B cell (primary cell): ENCODE results near the gene NFIC. TPM values are rescaled to one million over a fixed set of nuclear protein-coding genes. Genes with fewer than 3 reads are reported as not detected.

Experiments used
- ATAC-seq: fragments of 200-7000 bp; cut with Tn5 transposase; one replicate; pipeline ENCODE4 v1.10.0; 2021; ENCODE audit warnings: low read depth, mild to moderate bottlenecking, moderate number of reproducible peaks, moderate library complexity
- CTCF ChIA-PET: fragments of 350-600 bp; sonication (Branson Sonifier 250); formaldehyde crosslinking; loops from one replicate; lab custom pipeline; 2021; ENCODE audit warnings: antibody characterized with exemption, inconsistent platforms; lab: Charles Lee
- POLR2A ChIA-PET: fragments of 350-600 bp; sonication (Branson Sonifier 250); formaldehyde crosslinking; loops from one replicate; lab custom pipeline; 2021; ENCODE audit warnings: antibody characterized with exemption; lab: Charles Lee
- DNase-seq: peaks from one replicate; pipeline ENCODE4 v3.0.0; 2013
- H2AFZ ChIP-seq: 2 replicates; pipeline ENCODE4 v1.6.1; 2012; ENCODE audit warnings: mild to moderate bottlenecking, low read depth, low read length; ENCODE audit not compliant: insufficient read depth, poor library complexity, severe bottlenecking
- H3K27ac ChIP-seq, 2 donors: 1 replicate in 1 of 2; 2 replicates in 1 of 2; pipeline ENCODE4 v1.5.1; 2012 to 2013; ENCODE audit warnings: low read length in 2 of 2, mild to moderate bottlenecking in 2 of 2, moderate library complexity in 1 of 2
- H3K27me3 ChIP-seq, 4 experiments: fragments of 200-600 bp in 1 of 4; sonication (generic) in 1 of 4; replicated peaks in 1 of 4; 1 replicate in 2 of 4; 2 replicates in 2 of 4; pipeline versions ENCODE4 v1.6.1 to v1.7.0; 2013 to 2016; ENCODE audit warnings: low read length in 3 of 4, mild to moderate bottlenecking in 2 of 4, mixed read lengths in 1 of 4, moderate library complexity in 1 of 4; ENCODE audit not compliant: insufficient read depth in 4 of 4, control insufficient read depth in 3 of 4; ENCODE audit errors: control extremely low read depth in 1 of 4
- H3K36me3 ChIP-seq, 2 experiments: replicated peaks in 1 of 2; 1 replicate in 1 of 2; 2 replicates in 1 of 2; pipeline versions ENCODE4 v1.6.1 to v1.7.1; 2013; ENCODE audit warnings: low read length in 1 of 2; ENCODE audit not compliant: insufficient read depth in 2 of 2, control insufficient read depth in 1 of 2; ENCODE audit errors: control extremely low read depth in 1 of 2, extremely low read depth in 1 of 2
- H3K4me1 ChIP-seq, 2 donors: fragments of 200-600 bp in 1 of 2; sonication (generic) in 1 of 2; 1 replicate in 1 of 2; 2 replicates in 1 of 2; pipeline versions ENCODE4 v1.5.1 to v1.6.1; 2013 to 2017; ENCODE audit warnings: low read length in 2 of 2; ENCODE audit not compliant: control insufficient read depth in 2 of 2, insufficient read depth in 2 of 2
- H3K4me2 ChIP-seq: replicated peaks from 2 replicates; pipeline ENCODE3; 2012; ENCODE audit warnings: mild to moderate bottlenecking, low read depth, low read length; ENCODE audit not compliant: poor library complexity, severe bottlenecking
- H3K4me3 ChIP-seq, 5 experiments: fragments of 200-600 bp in 1 of 5; sonication (generic) in 1 of 5; 1 replicate in 3 of 5; 2 replicates in 2 of 5; pipeline versions ENCODE4 v1.5.1 to v1.7.0; 2011 to 2016; ENCODE audit warnings: low read length in 4 of 5, mild to moderate bottlenecking in 4 of 5, low read depth in 2 of 5, control low read depth in 1 of 5, moderate library complexity in 1 of 5; ENCODE audit not compliant: insufficient read depth in 1 of 5; ENCODE audit errors: control extremely low read depth in 1 of 5, extremely low read depth in 1 of 5
- H3K79me2 ChIP-seq: fragments of 200-600 bp; sonication (generic); one replicate; pipeline ENCODE4 v1.6.0; 2016; ENCODE audit warnings: low read length; ENCODE audit not compliant: control insufficient read depth, insufficient read depth
- H3K9ac ChIP-seq: fragments of 200-600 bp; sonication (generic); 2 replicates; pipeline ENCODE4 v1.6.1; 2017; ENCODE audit warnings: mild to moderate bottlenecking, low read length, moderate library complexity
- H3K9me3 ChIP-seq, 3 donors: one replicate each; pipeline versions ENCODE4 v1.6.1 to v1.7.1; 2013; ENCODE audit warnings: low read length in 2 of 3; ENCODE audit not compliant: control insufficient read depth in 2 of 3, insufficient read depth in 1 of 3; ENCODE audit errors: control extremely low read depth in 1 of 3
- H4K20me1 ChIP-seq: 2 replicates; pipeline ENCODE4 v1.6.0; 2012; ENCODE audit warnings: mild to moderate bottlenecking, low read length; ENCODE audit not compliant: insufficient read depth, control insufficient read depth, poor library complexity, severe bottlenecking
- H3K27ac Mint-ChIP-seq: one replicate; pipeline ENCODE4 v1.8.0; 2021; ENCODE audit warnings: mixed read lengths
- H3K27me3 Mint-ChIP-seq: one replicate; pipeline ENCODE4 v1.8.0; 2021; ENCODE audit warnings: mixed read lengths
- H3K4me1 Mint-ChIP-seq: one replicate; pipeline ENCODE4 v1.8.0; 2021; ENCODE audit warnings: mixed read lengths
- H3K4me3 Mint-ChIP-seq: one replicate; pipeline ENCODE4 v1.8.0; 2021; ENCODE audit warnings: mixed read lengths
- H3K9me3 Mint-ChIP-seq: one replicate; pipeline ENCODE4 v1.8.0; 2022; ENCODE audit warnings: mixed read lengths; ENCODE audit not compliant: insufficient read depth
- EZH2 ChIP-seq: IDR thresholded peaks from 2 replicates; pipeline ENCODE4 v1.6.1; 2012; ENCODE audit warnings: borderline replicate concordance, low read depth, mild to moderate bottlenecking, moderate library complexity, low read length; ENCODE audit not compliant: insufficient read depth, poor library complexity, severe bottlenecking
- WGBS: methylation state at CpG from one replicate; pipeline ENCODE4 v1.1.5; 2013; ENCODE audit warnings: missing lambda C conversion rate; ENCODE audit not compliant: insufficient coverage; 5-methylcytosine and 5-hydroxymethylcytosine counted together
- intact Hi-C: fragments of 100-400 bp; cut with micrococcal nuclease; formaldehyde crosslinking; loops from one replicate; pipeline ENCODE4 v1.10.0; 2022
- polyA plus RNA-seq: library from polyadenylated mRNA; depleted of rRNA; stranded (reverse); fragments of >200 nt; gene quantifications from 2 replicates; pipeline ENCODE4 v1.2.3, GENCODE V29; 2012
- total RNA-seq, 2 donors: library from RNA; stranded (reverse); fragments of 120-200 nt in 1 of 2; gene quantifications; 1 replicate in 1 of 2; 2 replicates in 1 of 2; pipeline versions ENCODE4 v1.2.3 to v1.2.4, GENCODE V29; 2013 to 2022
- TF ChIP-seq, protein P1 (sequence below): fragments of 200-600 bp; IDR thresholded peaks from one replicate; pipeline ENCODE4 v1.8.0; 2022; ENCODE audit warnings: antibody characterized with exemption, mild to moderate bottlenecking

The NFIC gene
- total and polyA plus RNA-seq, 2 donors (not counting 1 experiment from before 2014, with no cell fraction given) = 3.8 to 23.6 TPM

DNA sequence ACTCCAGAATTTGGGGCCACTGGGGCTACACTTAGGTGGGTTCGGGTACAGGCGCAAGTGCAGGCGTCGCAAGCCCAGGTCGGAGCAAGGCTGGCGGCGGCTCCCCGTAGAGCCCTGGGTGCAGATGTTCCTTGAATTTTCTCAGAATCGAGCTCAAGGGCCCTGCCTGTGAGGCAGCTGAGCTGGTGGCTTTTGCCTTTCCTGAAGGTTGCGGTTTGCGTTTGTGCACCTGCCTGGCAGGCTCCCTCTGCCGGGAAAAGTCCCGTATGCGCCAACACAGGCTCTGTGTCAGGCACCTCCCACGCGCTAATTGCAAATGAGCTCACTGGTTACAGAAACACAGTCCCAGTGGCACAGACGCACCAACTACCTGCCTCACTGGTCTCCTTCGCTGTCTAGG, 128.2 kb downstream of the NFIC start:
- POLR2A ChIA-PET = no interaction called here
- Mint-ChIP-seq H3K4me1 (peaks cover 6% of the 10 kb centered on the region), H3K4me3 (no peak overlapping the region), H3K27me3 (no peaks in the 10 kb centered on the region), H3K27ac (no peak overlapping the region), H3K9me3 (no peaks in the 10 kb centered on the region)
- Histone ChIP-seq H4K20me1 (no peaks in the 10 kb centered on the region), H3K27me3 (no peaks in the 10 kb centered on the region), H3K27ac (no peak overlapping the region), H3K36me3 (peaks cover 0 to 34% of the 10 kb centered on the region in 2 experiments), H3K4me1 (peaks cover under 1 to 4% of the 10 kb centered on the region in 2 donors), H3K4me3 (no peak overlapping the region), H3K79me2 (peaks cover 27% of the 10 kb centered on the region), H3K9ac (no peak overlapping the region), H3K9me3 (no peaks in the 10 kb centered on the region), H3K4me2 (no peak overlapping the region), H2AFZ (no peak overlapping the region)
- no peak for DNase-seq
- ATAC-seq = no peak
- intact Hi-C loops = no loop called here
- WGBS = 95% methylated on average over 18 of the region's 18 CpGs
- CTCF ChIA-PET = interaction anchor here (0.5 to 1.2 kb wide), 3 partner anchors 9 to 102 kb away, joined by 3 to 4 read pairs (median 3); no protein-coding TSS in a partner anchor
- TF ChIP-seq, protein P1, sequence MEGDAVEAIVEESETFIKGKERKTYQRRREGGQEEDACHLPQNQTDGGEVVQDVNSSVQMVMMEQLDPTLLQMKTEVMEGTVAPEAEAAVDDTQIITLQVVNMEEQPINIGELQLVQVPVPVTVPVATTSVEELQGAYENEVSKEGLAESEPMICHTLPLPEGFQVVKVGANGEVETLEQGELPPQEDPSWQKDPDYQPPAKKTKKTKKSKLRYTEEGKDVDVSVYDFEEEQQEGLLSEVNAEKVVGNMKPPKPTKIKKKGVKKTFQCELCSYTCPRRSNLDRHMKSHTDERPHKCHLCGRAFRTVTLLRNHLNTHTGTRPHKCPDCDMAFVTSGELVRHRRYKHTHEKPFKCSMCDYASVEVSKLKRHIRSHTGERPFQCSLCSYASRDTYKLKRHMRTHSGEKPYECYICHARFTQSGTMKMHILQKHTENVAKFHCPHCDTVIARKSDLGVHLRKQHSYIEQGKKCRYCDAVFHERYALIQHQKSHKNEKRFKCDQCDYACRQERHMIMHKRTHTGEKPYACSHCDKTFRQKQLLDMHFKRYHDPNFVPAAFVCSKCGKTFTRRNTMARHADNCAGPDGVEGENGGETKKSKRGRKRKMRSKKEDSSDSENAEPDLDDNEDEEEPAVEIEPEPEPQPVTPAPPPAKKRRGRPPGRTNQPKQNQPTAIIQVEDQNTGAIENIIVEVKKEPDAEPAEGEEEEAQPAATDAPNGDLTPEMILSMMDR = no peak
- no peak for TF ChIP-seq EZH2

DNA sequence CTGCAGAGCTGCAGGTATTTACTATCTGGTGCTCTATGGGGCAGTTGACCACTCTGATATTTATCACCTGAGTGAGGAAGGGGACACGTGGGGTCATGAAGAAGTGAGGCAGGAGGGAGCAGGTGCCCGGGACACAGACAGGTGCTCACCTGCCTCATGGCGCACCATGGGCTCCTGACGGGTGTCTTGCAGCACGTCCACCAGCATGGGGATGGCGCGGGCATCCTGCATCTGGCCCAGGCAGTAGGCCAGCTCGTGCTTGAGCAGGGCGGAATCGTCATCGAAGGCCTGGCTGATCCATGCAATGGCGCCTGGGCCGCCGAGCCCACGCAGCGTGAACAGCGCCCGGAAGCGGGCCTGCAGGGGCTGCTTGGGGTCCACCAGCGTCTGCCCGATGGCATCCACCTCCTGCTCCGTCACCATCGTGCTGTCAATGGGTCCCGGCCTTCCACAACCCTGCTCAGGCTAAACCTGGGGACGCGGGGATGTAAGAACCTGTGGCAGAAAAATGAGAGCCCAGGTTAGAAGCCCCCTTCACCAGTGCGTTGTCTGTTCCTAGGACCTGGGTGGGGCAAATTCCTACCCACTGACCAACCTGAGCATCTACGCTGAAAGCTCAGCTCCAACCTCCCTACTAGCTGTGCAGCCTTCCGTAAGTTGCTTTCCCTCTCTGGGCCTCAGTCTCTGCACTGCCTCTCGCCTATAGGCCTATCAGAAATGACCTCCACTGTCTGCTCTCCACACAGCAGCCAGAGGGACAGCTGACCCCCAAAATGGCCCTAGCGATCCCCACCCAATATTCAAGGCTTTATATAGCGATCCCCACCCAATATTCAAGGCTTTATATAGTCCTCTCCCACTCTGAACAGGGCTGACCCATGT, 130.2 kb downstream of the NFIC start:
- ChIA-PET CTCF (no interaction called here), POLR2A (no interaction called here)
- Histone ChIP-seq H2AFZ (no peak overlapping the region), H3K36me3 (peaks cover 0 to 31% of the 10 kb centered on the region in 2 experiments), H3K27me3 (no peaks in the 10 kb centered on the region), H3K9me3 (no peaks in the 10 kb centered on the region), H3K4me2 (no peak overlapping the region), H3K4me1 (peaks cover 10 to 15% of the 10 kb centered on the region in 2 donors), H3K79me2 (peaks cover 36% of the 10 kb centered on the region), H3K27ac (no peak overlapping the region), H3K4me3 (no peak overlapping the region), H4K20me1 (no peaks in the 10 kb centered on the region), H3K9ac (no peak overlapping the region)
- Mint-ChIP-seq H3K4me1 (peaks cover 18% of the 10 kb centered on the region), H3K27ac (no peak overlapping the region), H3K4me3 (no peak overlapping the region), H3K9me3 (no peaks in the 10 kb centered on the region), H3K27me3 (no peaks in the 10 kb centered on the region)
- ATAC-seq (no peak), DNase-seq (no peak)
- WGBS = 96% methylated on average over 31 of the region's 32 CpGs
- intact Hi-C loops = no loop called here
- TF ChIP-seq, protein P1 = no peak
- TF ChIP-seq EZH2 = no peak
